ENCODE measurements around the gene SECTM1.

DNA sequence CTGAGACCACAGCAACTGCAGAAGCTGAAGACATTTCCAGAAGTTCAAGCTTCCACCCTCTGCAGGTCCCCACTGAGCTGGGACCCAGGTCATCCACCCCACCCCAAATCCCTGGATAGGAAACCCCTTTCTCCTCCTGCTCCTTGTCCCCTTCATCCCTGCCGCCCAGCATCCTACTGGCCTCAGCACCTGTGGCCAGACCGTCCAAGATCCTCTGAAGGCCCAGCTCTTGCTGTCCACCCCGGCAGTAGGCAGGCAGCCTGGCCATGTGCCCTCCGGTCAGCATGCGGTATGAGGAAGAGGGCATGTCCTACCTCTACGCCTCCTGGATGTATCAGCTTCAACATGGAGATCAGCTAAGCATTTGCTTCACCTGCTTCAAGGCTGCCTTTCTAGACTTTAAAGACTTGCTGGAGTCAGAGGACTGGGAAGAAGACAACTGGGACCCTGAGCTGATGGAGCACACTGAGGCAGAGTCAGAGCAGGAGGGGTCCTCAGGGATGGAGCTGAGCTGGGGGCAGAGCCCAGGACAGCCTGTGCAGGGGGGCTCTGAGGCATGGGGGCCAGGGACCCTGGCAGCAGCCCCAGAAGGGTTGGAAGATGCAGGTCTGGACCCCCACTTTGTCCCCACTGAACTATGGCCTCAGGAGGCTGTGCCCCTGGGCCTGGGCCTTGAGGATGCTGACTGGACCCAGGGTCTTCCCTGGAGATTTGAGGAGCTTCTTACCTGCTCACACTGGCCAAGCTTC, 28.5 kb upstream of the SECTM1 start:
- TF ChIP-seq, protein P1, sequence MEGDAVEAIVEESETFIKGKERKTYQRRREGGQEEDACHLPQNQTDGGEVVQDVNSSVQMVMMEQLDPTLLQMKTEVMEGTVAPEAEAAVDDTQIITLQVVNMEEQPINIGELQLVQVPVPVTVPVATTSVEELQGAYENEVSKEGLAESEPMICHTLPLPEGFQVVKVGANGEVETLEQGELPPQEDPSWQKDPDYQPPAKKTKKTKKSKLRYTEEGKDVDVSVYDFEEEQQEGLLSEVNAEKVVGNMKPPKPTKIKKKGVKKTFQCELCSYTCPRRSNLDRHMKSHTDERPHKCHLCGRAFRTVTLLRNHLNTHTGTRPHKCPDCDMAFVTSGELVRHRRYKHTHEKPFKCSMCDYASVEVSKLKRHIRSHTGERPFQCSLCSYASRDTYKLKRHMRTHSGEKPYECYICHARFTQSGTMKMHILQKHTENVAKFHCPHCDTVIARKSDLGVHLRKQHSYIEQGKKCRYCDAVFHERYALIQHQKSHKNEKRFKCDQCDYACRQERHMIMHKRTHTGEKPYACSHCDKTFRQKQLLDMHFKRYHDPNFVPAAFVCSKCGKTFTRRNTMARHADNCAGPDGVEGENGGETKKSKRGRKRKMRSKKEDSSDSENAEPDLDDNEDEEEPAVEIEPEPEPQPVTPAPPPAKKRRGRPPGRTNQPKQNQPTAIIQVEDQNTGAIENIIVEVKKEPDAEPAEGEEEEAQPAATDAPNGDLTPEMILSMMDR (IDR thresholded peaks at IDR 0.05) = no peak
- TF ChIP-seq POLR2A (IDR thresholded peaks at IDR 0.05) = no peak

Data from right lobe of liver (tissue), 4 donors.